Measurements from ENCODE around the gene SRPRB.

DNA sequence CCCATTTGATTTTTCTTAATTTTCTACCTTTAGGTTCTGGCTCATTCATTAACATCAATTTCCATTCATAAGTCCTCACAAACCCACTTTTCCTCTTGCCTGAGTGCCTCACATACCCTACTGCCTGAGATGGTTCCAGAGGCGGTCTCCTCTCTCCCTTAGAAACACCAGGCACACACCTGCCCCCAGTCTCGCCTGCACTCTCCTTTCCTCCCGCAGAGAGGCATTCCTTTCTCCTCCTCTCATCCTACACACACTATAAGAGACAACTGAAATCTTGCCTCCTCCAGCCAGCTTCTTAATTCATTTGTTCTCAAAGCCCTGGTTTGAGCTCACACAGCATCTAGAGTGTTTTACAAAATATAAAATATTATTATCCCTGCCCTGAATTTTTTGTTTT, 31.9 kb upstream of the SRPRB start:
- TF ChIP-seq EZH2 (IDR thresholded peaks at IDR 0.05; ENCODE audit: insufficient read depth, poor library complexity, severe bottlenecking) (no peak), EZH2phosphoT487 (IDR thresholded peaks at IDR 0.05; ENCODE audit: insufficient read depth, low read depth) (no peak)
